Transverse colon (tissue), 4 donors: ENCODE measurements around the gene OTOG. TPM values are rescaled to one million over a fixed set of nuclear protein-coding genes. Genes with fewer than 3 reads are reported as not detected.

Experiments
- DNase-seq: peaks from one replicate; pipeline ENCODE4 v3.0.0-alpha.2; 2019
- H3K27ac ChIP-seq, 4 donors: fragments of 200-600 bp; sonication (generic); 2 replicates each; pipeline ENCODE4 v1.5.1; 2016 to 2018; ENCODE audit warnings: inconsistent platforms in 4 of 4
- H3K27me3 ChIP-seq: fragments of 200-600 bp; sonication (generic); 2 replicates; pipeline ENCODE4 v1.5.1; 2017; ENCODE audit warnings: inconsistent platforms
- H3K36me3 ChIP-seq, 4 donors: fragments of 200-600 bp; sonication (generic); 2 replicates each; pipeline ENCODE4 v1.5.1; 2017 to 2019; ENCODE audit warnings: inconsistent platforms in 4 of 4
- H3K4me1 ChIP-seq, 4 donors: fragments of 200-600 bp; sonication (generic); 2 replicates each; pipeline ENCODE4 v1.5.1; 2017 to 2020; ENCODE audit warnings: inconsistent platforms in 4 of 4
- H3K4me3 ChIP-seq, 4 donors: fragments of 200-600 bp; sonication (generic); 1 replicate in 1 of 4; 2 replicates in 3 of 4; pipeline versions ENCODE4 v1.5.1 to v1.6.1; 2017 to 2019; ENCODE audit warnings: inconsistent platforms in 4 of 4
- H3K9me3 ChIP-seq, 2 donors: fragments of 200-600 bp; sonication (generic); 2 replicates each; pipeline ENCODE4 v1.5.1; 2017 to 2019; ENCODE audit warnings: inconsistent platforms in 2 of 2
- CTCF ChIP-seq, 5 experiments: fragments of 200-600 bp in 3 of 5; fragments of 450-650 bp in 2 of 5; sonication (generic) in 3 of 5; IDR thresholded peaks; 1 replicate in 2 of 5; 2 replicates in 3 of 5; pipeline ENCODE4 v1.5.1; 2016 to 2017; ENCODE audit warnings: antibody characterized with exemption in 5 of 5, inconsistent platforms in 3 of 5, mild to moderate bottlenecking in 2 of 5, moderate library complexity in 1 of 5
- EP300 ChIP-seq: sonication (generic); formaldehyde crosslinking; IDR thresholded peaks from one replicate; pipeline ENCODE4 v1.6.1; 2017; ENCODE audit warnings: antibody characterized with exemption, low read depth
- POLR2A ChIP-seq: fragments of 450-650 bp; IDR thresholded peaks from one replicate; pipeline ENCODE4 v1.6.1; 2016; ENCODE audit warnings: antibody characterized with exemption, mild to moderate bottlenecking, moderate library complexity
- POLR2AphosphoS5 ChIP-seq, 3 donors: sonication (generic); formaldehyde crosslinking; IDR thresholded peaks; one replicate each; pipeline ENCODE4 v1.6.1; 2016; ENCODE audit warnings: antibody characterized with exemption in 3 of 3
- WGBS, 2 donors: methylation state at CpG; one replicate each; pipeline ENCODE4 v1.1.5; 2018; ENCODE audit warnings: low coverage in 1 of 2; 5-methylcytosine and 5-hydroxymethylcytosine counted together
- in situ Hi-C, 4 donors: fragments of 200-750 bp; cut with MboI; loops; one replicate each; pipeline versions ENCODE4 v1.15.0 to v1.15.1; 2017; ENCODE audit warnings: low sequenced_read_pairs in 3 of 4, low pct_ligation_motif_present in 1 of 4, low pct_unique_long_range_greater_than_20kb in 1 of 4
- intact Hi-C: fragments of 100-400 bp; cut with DNase I; formaldehyde crosslinking; loops from one replicate; pipeline ENCODE4 v1.15.1; 2023; ENCODE audit warnings: low total_unique reads
- total RNA-seq, 4 donors: library from RNA; depleted of rRNA; stranded (reverse); fragments of >200 nt; gene quantifications; one replicate each; pipeline ENCODE4 v1.1.0, GENCODE V29; 2016

The OTOG gene
- total RNA-seq, 4 donors from 2014 or later = not detected

DNA sequence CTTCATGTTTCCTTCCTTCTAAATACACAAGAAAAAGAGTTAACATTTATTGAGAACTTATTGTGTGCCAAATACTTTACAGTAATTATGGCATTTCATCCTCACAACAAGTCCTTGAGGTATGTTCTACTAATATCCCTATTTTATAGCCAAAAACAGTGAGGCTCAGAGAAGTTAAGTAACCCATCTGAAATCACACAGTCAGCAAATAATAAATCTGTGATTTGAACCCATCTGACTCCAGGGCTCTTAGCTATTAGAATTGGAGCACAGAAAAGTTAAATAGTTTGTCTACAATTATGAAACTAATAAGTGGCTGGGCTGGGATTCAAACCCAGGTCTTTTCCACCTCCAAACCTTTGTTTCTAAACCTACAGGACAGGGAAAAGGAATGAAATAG is 135.8 kb downstream of the OTOG start:
- H3K27ac ChIP-seq = no peak overlapping the region
- H3K4me1 ChIP-seq = no peaks in the 10 kb centered on the region
- peaks cover 11% of the 10 kb centered on the region for H3K27me3 ChIP-seq
- intact Hi-C loops (no loop called here), in situ Hi-C loops (no loop called here)
- H3K9me3 ChIP-seq = no peaks in the 10 kb centered on the region
- no peaks in the 10 kb centered on the region for H3K36me3 ChIP-seq
- TF ChIP-seq POLR2A (no peak), EP300 (no peak)
- DNase-seq = no peak
- no peak overlapping the region for H3K4me3 ChIP-seq

DNA sequence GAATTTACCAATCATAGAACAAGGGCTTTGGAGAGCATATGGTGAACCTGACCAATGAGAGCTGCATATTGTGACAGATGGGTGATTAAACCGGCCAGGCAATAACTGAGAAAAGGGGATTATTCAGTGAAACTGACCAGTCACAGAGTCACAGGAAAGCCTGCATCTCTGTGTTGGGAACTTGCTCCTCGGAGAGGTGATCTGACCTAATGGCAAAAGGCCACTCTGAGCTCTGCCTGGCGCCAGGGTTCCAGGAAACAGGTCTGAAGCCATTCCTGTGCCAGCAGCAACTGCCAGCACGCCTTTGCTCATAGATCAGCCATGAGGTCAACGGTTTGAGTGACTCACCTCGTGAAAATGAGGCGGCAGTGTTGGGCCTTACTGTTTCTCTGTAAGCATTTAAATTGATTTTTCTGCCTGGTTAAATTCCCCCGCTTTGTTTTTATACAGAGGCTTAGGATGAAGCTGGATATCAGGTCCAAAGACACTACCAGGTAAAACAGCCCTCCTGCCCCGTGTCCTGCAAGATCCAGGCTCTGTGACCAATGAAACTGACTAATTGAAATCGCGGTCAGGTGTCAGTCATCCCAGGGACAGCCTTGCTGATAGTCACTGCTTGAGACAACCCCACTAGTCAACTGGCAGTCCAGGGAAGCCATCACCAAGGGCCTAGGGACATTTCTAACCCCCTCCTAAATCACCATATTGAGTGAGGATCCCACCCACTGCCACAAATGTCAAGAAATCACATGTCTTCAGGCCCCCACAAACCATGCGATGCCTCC is 136.5 kb downstream of the OTOG start:
- in situ Hi-C loops (no loop called here), intact Hi-C loops (no loop called here)
- no peak for TF ChIP-seq EP300
- no peak for TF ChIP-seq CTCF (IDR thresholded peaks at IDR 0.05)
- no peak for TF ChIP-seq POLR2AphosphoS5 (IDR thresholded peaks at IDR 0.05)
- Histone ChIP-seq H3K27ac (no peak overlapping the region), H3K4me1 (no peaks in the 10 kb centered on the region), H3K4me3 (no peak overlapping the region), H3K9me3 (no peaks in the 10 kb centered on the region), H3K36me3 (no peaks in the 10 kb centered on the region), H3K27me3 (peaks cover 11% of the 10 kb centered on the region)
- DNase-seq = no peak
- WGBS, 2 donors = 63 to 67% methylated on average over 10 to 12 of the region's 12 CpGs

DNA sequence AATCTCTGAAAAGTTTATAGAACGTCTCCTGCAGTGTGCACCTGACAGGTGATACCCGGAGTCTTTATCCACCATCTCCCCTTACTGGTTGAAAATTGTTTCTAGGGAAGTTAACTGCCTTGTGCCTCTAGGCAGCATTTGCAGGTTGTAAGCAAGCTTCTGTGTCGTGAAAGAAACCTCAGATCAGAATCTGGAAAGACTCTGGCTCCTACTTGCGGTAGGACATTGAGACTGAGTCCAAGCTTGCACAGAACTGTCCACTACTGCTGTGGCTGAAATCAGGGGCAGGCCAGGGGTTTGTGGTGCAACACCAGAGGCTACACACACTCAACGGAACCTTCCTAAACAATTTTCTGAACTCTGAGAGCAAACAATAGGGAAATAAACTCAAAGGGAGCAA is 137.5 kb downstream of the OTOG start:
- Histone ChIP-seq H3K36me3 (no peaks in the 10 kb centered on the region), H3K9me3 (no peaks in the 10 kb centered on the region), H3K27ac (no peak overlapping the region), H3K27me3 (peaks cover 11% of the 10 kb centered on the region), H3K4me3 (no peak overlapping the region), H3K4me1 (no peaks in the 10 kb centered on the region)
- intact Hi-C loops (no loop called here), in situ Hi-C loops (no loop called here)
- TF ChIP-seq EP300 = no peak
- TF ChIP-seq POLR2AphosphoS5 (IDR thresholded peaks at IDR 0.05) = no peak
- DNase-seq = no peak
- 77% methylated on average over 5 of the region's 5 CpGs; no CpG with 5 or more reads in 1 of the 2 donors for WGBS, 2 donors

DNA sequence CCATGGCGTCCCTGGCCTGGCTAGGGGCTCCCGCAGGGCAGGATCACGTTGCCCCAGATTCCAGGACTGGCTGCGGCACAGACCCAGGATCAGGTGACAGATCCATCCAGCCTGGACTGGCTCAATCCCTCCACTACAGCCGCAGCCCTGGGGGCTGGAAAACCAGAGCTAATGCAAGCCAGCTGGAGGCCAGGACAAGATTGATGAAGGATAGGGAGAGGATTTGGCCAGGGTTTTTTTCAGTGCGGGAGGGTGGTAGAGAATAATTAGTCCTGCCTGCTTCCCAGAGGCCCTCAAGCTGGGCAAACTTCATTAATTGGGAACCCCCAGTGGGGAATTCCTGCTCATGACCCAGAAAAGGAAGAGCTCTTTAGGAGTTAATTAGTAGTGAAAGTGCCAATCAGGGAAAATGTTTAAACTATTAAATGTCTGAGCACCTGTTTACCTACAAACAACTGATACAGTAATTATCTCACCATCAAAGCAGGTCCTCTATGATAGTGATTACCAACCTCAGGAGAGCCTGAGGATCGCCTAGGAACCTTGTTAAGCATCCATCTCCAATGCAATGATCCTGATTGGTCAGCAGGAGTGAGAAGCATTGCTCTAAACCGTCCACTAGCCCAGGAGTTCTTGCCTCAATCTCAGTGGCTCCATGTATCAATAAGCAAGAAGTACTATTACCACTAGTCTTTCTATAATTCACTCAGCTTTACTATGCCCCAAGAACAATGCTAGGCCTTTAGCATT is 139.3 kb downstream of the OTOG start:
- TF ChIP-seq EP300 = no peak
- no peak for TF ChIP-seq POLR2AphosphoS5 (IDR thresholded peaks at IDR 0.05)
- no peak for TF ChIP-seq CTCF (IDR thresholded peaks at IDR 0.05)
- no peak for TF ChIP-seq POLR2A
- intact Hi-C loops (no loop called here), in situ Hi-C loops (no loop called here)
- peaks cover 16% of the 10 kb centered on the region for H3K27me3 ChIP-seq
- H3K4me1 ChIP-seq = no peaks in the 10 kb centered on the region
- no peak overlapping the region for H3K27ac ChIP-seq
- H3K9me3 ChIP-seq = no peaks in the 10 kb centered on the region
- no peak overlapping the region for H3K4me3 ChIP-seq
- 30 to 53% methylated on average over 2 to 8 of the region's 8 CpGs for WGBS, 2 donors
- no peaks in the 10 kb centered on the region for H3K36me3 ChIP-seq
- DNase-seq = no peak

DNA sequence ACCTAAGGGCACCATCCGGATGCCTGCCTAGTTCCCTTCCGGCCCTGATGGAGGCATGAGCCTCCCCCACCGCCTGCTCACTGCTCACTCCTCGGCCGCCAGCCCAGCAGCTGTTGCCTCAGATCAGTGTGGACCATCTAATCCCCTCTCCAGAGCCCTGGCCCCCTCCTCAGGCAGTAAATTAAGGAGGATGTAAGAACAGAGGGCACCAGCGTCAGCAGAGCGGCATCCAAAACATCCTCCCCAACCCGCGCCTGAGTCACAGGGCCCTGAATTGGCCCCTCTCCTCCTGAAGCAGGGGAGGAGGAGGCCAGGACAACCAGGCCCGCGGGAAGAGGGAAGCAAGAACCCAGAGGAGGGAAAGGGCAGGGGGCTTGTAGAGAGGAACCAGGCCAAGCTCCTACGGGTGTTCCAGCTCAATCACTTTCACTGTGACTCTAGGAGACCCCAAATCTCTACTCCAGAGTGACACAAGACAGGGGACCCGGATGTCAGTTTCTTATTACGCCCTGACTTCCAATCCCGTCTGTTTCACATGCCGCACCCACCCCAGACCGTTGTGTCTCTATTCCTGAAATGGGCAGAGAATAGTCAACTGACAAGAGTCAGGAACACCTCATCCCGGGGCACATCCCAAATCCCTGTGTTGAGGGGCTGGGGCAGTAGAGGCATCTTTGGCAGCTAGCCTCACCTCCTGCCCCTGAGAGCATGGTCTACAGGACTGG is 141.0 kb downstream of the OTOG start:
- in situ Hi-C loops (no loop called here), intact Hi-C loops (no loop called here)
- Histone ChIP-seq H3K9me3 (no peaks in the 10 kb centered on the region), H3K4me1 (no peaks in the 10 kb centered on the region), H3K4me3 (no peak overlapping the region), H3K27ac (no peak overlapping the region), H3K36me3 (no peaks in the 10 kb centered on the region), H3K27me3 (peaks cover 29% of the 10 kb centered on the region)
- WGBS, 2 donors = 80 to 87% methylated on average over 1 to 18 of the region's 18 CpGs
- DNase-seq = no peak
- TF ChIP-seq POLR2AphosphoS5 (IDR thresholded peaks at IDR 0.05) = no peak
- no peak for TF ChIP-seq CTCF (IDR thresholded peaks at IDR 0.05)
- TF ChIP-seq POLR2A = no peak
- TF ChIP-seq EP300 = no peak
